Liver (tissue), 9 donors: ENCODE data around the gene TMEM18. TPM values are rescaled to one million over a fixed set of nuclear protein-coding genes. Genes with fewer than 3 reads are reported as not detected.

Experiments
- DNase-seq: peaks from one replicate; pipeline ENCODE4 v3.0.0-alpha.2; 2017; ENCODE audit warnings: low spot score
- H3K27ac ChIP-seq, 2 donors: one replicate each; pipeline ENCODE4 v1.7.0; 2013; ENCODE audit warnings: inconsistent platforms in 2 of 2, low read length in 2 of 2, control low read depth in 1 of 2, low read depth in 1 of 2, mild to moderate bottlenecking in 1 of 2
- H3K27me3 ChIP-seq, 4 donors: one replicate each; pipeline versions ENCODE4 v1.6.1 to v1.7.0; 2013; ENCODE audit warnings: low read length in 3 of 4, inconsistent platforms in 1 of 4, mild to moderate bottlenecking in 1 of 4, moderate library complexity in 1 of 4; ENCODE audit not compliant: control insufficient read depth in 4 of 4, insufficient read depth in 4 of 4
- H3K36me3 ChIP-seq, 4 donors: one replicate each; pipeline versions ENCODE4 v1.6.1 to v1.7.0; 2013; ENCODE audit warnings: low read length in 3 of 4, mild to moderate bottlenecking in 3 of 4, low read depth in 1 of 4, moderate library complexity in 1 of 4; ENCODE audit not compliant: control insufficient read depth in 4 of 4, insufficient read depth in 3 of 4
- H3K4me1 ChIP-seq, 4 donors: one replicate each; pipeline versions ENCODE4 v1.6.1 to v1.7.0; 2013; ENCODE audit warnings: low read length in 3 of 4, mild to moderate bottlenecking in 3 of 4, moderate library complexity in 1 of 4; ENCODE audit not compliant: control insufficient read depth in 4 of 4, insufficient read depth in 4 of 4
- H3K4me3 ChIP-seq, 3 donors: one replicate each; pipeline versions ENCODE4 v1.6.1 to v1.7.0; 2013; ENCODE audit warnings: low read length in 3 of 3, control low read depth in 1 of 3, low read depth in 1 of 3, mild to moderate bottlenecking in 1 of 3
- H3K9ac ChIP-seq, 2 donors: one replicate each; pipeline ENCODE4 v1.7.0; 2013; ENCODE audit warnings: low read length in 2 of 2, mild to moderate bottlenecking in 2 of 2, moderate library complexity in 2 of 2, control low read depth in 1 of 2, low read depth in 1 of 2
- H3K9me3 ChIP-seq, 4 donors: one replicate each; pipeline versions ENCODE4 v1.6.1 to v1.7.0; 2013; ENCODE audit warnings: low read length in 3 of 4; ENCODE audit not compliant: control insufficient read depth in 4 of 4
- ATF3 ChIP-seq: IDR thresholded peaks from 2 replicates; pipeline ENCODE4 v1.6.1; 2016; ENCODE audit warnings: antibody characterized with exemption
- CTCF ChIP-seq: fragments of 150-350 bp; IDR thresholded peaks from 2 replicates; pipeline ENCODE4 v1.5.1; 2017; ENCODE audit warnings: improper control_type of control experiment, low read depth, low read length; ENCODE audit not compliant: missing input control
- EGR1 ChIP-seq, 2 donors: IDR thresholded peaks; 2 replicates each; pipeline ENCODE4 v1.6.1; 2016 to 2018; ENCODE audit warnings: antibody characterized with exemption in 2 of 2, low read depth in 2 of 2
- FOXA1 ChIP-seq: IDR thresholded peaks from 2 replicates; pipeline ENCODE4 v1.6.1; 2016; ENCODE audit warnings: antibody characterized with exemption
- FOXA2 ChIP-seq: IDR thresholded peaks from 2 replicates; pipeline ENCODE4 v1.6.1; 2016; ENCODE audit warnings: antibody characterized with exemption
- GABPA ChIP-seq, 2 donors: IDR thresholded peaks in 1 of 2; conservative IDR thresholded peaks in 1 of 2; 2 replicates each; pipeline ENCODE4 v1.6.1; 2016; ENCODE audit warnings: antibody characterized with exemption in 2 of 2, mild to moderate bottlenecking in 1 of 2, moderate library complexity in 1 of 2
- HNF4A ChIP-seq, 2 donors: conservative IDR thresholded peaks; 2 replicates each; pipeline ENCODE4 v1.6.1; 2016; ENCODE audit warnings: antibody characterized with exemption in 2 of 2, mild to moderate bottlenecking in 2 of 2
- HNF4G ChIP-seq: IDR thresholded peaks from 2 replicates; pipeline ENCODE4 v1.6.1; 2016; ENCODE audit warnings: antibody characterized with exemption
- JUND ChIP-seq, 2 donors: IDR thresholded peaks; 2 replicates each; pipeline ENCODE4 v1.6.1; 2016; ENCODE audit warnings: antibody characterized with exemption in 2 of 2
- MAX ChIP-seq: IDR thresholded peaks from 2 replicates; pipeline ENCODE4 v1.6.1; 2016; ENCODE audit warnings: antibody characterized with exemption
- NR2F2 ChIP-seq: IDR thresholded peaks from 2 replicates; pipeline ENCODE4 v1.6.1; 2016; ENCODE audit warnings: antibody characterized with exemption
- RAD21 ChIP-seq, 2 donors: IDR thresholded peaks; 2 replicates each; pipeline ENCODE4 v1.6.1; 2016; ENCODE audit warnings: antibody characterized with exemption in 2 of 2, mild to moderate bottlenecking in 2 of 2
- RXRA ChIP-seq, 2 donors: IDR thresholded peaks; 2 replicates each; pipeline ENCODE4 v1.6.1; 2017 to 2018; ENCODE audit warnings: antibody characterized with exemption in 2 of 2, mild to moderate bottlenecking in 1 of 2
- SP1 ChIP-seq: IDR thresholded peaks from 2 replicates; pipeline ENCODE4 v1.6.1; 2018; ENCODE audit warnings: antibody characterized with exemption, mild to moderate bottlenecking
- YY1 ChIP-seq: IDR thresholded peaks from 2 replicates; pipeline ENCODE4 v1.6.1; 2016; ENCODE audit warnings: antibody characterized with exemption, mild to moderate bottlenecking
- ZBTB33 ChIP-seq: IDR thresholded peaks from 2 replicates; pipeline ENCODE4 v1.6.1; 2016; ENCODE audit warnings: antibody characterized with exemption
- WGBS: extraction: QIAGEN DNeasy Blood & Tissue Kit; methylation state at CpG from one replicate; pipeline ENCODE4 v1.1.7; 2013; 5-methylcytosine and 5-hydroxymethylcytosine counted together
- polyA plus RNA-seq, 2 donors: library from polyadenylated mRNA; stranded (reverse) in 1 of 2; unstranded in 1 of 2; fragments of 200-250 nt in 1 of 2; fragments of >200 nt in 1 of 2; fragmentation: Nextera tagmentation in 1 of 2; extraction: Ambion mirVana in 1 of 2; gene quantifications; one replicate each; pipeline versions ENCODE4 v1.2.1 to v1.2.3, GENCODE V29; 2013 to 2015
- total RNA-seq, 2 donors: library from RNA; depleted of rRNA; stranded (reverse); fragments of >200 nt; gene quantifications; one replicate each; pipeline ENCODE4 v1.2.3, GENCODE V29; 2014
- donor health status: healthy.
- donor health status: healthy.
- donor health status: healthy.
- donor health status: healthy.
- donor health status: healthy.

Gene TMEM18
- total and polyA plus RNA-seq, 4 donors, result 8.4 to 29.3 (median 10.9) TPM

- Histone ChIP-seq H3K27ac (peak overlapping the region in 1 of 2 donors; percentile 6), H3K36me3 (no peaks in the 10 kb centered on the region), H3K4me3 (no peak overlapping the region), H3K4me1 (no peaks in the 10 kb centered on the region), H3K9me3 (no peaks in the 10 kb centered on the region), H3K9ac (no peak overlapping the region), H3K27me3 (peaks cover 0 to 7% (median 0%) of the 10 kb centered on the region in 4 donors)
- DNase-seq, result no peak
- no peak for TF ChIP-seq RXRA (IDR thresholded peaks at IDR 0.05)
- no peak for TF ChIP-seq HNF4G
- TF ChIP-seq HNF4A (conservative IDR thresholded peaks at IDR 0.05), result peak in 1 of 2 donors; percentile 22
- TF ChIP-seq JUND (IDR thresholded peaks at IDR 0.05), result no peak
- peak; percentile 73 to 86 for TF ChIP-seq EGR1 (IDR thresholded peaks at IDR 0.05; ENCODE audit: low read depth in 2 of 2)
- no peak for TF ChIP-seq ZBTB33
- 34% methylated on average over 4 of the region's 4 CpGs for WGBS
Observed at GRCh38 chr2:726169-726568, 49.0 kb upstream of the TMEM18 start.

GRCh38 chr2:725468-725867 is 48.3 kb upstream of the TMEM18 start:
- no peak for DNase-seq
- no peak for TF ChIP-seq ZBTB33
- no peak for TF ChIP-seq FOXA1
- no peak for TF ChIP-seq RXRA (IDR thresholded peaks at IDR 0.05)
- no peak for TF ChIP-seq ATF3
- TF ChIP-seq MAX, result no peak
- TF ChIP-seq CTCF, result no peak
- TF ChIP-seq JUND (IDR thresholded peaks at IDR 0.05), result no peak
- no peak for TF ChIP-seq RAD21 (IDR thresholded peaks at IDR 0.05)
- TF ChIP-seq HNF4A (conservative IDR thresholded peaks at IDR 0.05), result no peak
- TF ChIP-seq EGR1 (IDR thresholded peaks at IDR 0.05; ENCODE audit: low read depth in 2 of 2), result no peak
- no peak for TF ChIP-seq SP1
- no peak for TF ChIP-seq NR2F2
- TF ChIP-seq FOXA2, result no peak
- TF ChIP-seq GABPA (IDR thresholded peaks at IDR 0.05 in 1 of 2, conservative IDR thresholded peaks at IDR 0.05 in 1 of 2), result no peak
- no peak for TF ChIP-seq YY1
- Histone ChIP-seq H3K9ac (no peak overlapping the region), H3K36me3 (no peaks in the 10 kb centered on the region), H3K4me3 (no peak overlapping the region), H3K27ac (no peak overlapping the region), H3K27me3 (peaks cover 0 to 7% (median 0%) of the 10 kb centered on the region in 4 donors), H3K4me1 (no peaks in the 10 kb centered on the region), H3K9me3 (no peaks in the 10 kb centered on the region)
- WGBS, result 82% methylated on average over 4 of the region's 4 CpGs
